Measurements from ENCODE around the gene PRORP.
"Not testable (repeated sequence)": the region's sequence is repeated elsewhere in the genome, so short reads cannot be mapped to it uniquely, and the experiment has no call there.

Gene PRORP

GRCh38 chr14:35121887-35122695, at the start of gene PRORP, which contains the start of gene PPP2R3C:
Gene PRORP, plus strand, starts transcription at chr14:35122552. Its CDS starts 694 bp downstream, at chr14:35123246.
Gene PPP2R3C, minus strand, starts transcription at chr14:35121990. Its CDS starts 31 bp downstream, at chr14:35121959.
- peak; percentile 90 for ATAC-seq

DNA sequence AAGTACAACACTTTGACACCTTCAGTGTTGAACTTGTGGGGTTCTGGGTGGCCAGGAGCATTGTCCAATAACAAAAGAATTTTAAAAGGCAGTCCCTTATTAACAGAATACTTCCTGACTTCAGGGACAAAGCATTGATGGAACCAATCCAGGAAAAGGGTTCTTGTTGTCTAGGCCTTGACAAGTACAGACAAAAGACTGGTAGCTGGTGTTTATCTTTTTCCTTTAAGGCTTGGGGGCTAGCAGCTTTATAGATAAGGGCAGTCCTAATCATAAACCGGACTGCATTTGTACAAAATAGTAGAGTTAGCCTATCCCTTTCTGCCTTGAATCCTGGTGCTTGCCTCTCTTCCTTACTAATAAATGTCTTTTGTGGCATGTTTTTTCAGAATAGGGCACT, 48.9 kb upstream of the PRORP start:
- ATAC-seq = no peak

DNA sequence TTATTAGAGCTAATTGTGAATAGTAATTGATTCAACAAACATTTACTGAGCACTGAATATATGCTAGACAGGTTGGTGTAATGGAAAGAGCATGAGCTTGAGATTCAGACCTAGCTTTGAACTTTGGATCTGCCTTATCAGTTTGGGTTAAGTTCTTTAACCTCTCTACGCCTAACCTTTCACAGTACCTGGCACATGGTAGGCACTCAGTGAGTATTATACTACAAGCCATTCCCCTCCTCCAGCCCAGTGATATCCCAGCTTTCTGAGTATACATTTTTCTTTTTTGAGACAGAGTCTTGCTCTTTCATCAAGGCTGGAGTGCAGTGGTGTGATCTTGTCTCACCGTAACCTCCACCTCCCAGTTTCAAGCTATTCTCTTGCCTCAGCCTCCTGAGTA, 44.3 kb upstream of the PRORP start:
- ATAC-seq = no peak

DNA sequence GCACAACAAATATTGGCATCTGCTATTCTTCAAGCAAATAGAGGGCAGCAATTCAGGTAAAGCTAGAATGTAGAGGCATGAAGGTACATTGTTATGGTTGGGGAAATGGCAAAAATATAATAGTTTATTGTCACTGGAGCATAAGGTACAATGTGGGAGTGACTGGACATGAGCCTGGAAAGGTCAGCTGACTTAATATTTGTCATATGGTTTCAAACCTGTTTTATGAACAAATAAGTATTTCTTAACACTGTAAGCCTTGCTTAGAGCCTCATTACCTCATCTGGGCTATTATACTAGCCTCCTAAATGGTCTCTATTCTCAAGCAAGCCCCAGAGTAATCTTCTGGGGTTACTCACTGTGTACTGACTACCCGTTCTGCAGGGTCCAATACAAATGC, 42.6 kb upstream of the PRORP start:
- ATAC-seq = no peak

- ATAC-seq = no peak
Observed at GRCh38 chr14:35083530-35084150, 38.7 kb upstream of the PRORP start.

DNA sequence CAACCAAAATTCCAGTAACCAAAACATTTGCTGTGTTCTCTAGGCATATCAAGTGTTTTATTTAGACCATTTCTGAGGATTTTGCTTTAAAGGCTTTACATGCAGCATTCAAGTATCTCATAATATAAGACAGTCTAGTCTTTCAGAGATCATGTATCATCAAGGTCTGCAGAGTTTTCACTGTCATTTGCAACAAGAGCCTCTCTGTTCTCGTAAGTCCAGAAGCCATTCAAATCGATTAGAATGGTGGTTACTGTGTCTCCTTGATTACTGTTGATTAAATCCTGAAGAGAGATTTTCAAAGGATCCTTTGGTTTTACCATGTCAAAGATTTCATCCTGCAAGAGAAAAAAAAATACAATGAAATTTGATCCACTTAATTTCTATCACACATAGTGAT, 36.9 kb upstream of the PRORP start:
- ATAC-seq = no peak

GRCh38 chr14:35088514-35088913, 33.8 kb upstream of the PRORP start:
- no peak for ATAC-seq

DNA sequence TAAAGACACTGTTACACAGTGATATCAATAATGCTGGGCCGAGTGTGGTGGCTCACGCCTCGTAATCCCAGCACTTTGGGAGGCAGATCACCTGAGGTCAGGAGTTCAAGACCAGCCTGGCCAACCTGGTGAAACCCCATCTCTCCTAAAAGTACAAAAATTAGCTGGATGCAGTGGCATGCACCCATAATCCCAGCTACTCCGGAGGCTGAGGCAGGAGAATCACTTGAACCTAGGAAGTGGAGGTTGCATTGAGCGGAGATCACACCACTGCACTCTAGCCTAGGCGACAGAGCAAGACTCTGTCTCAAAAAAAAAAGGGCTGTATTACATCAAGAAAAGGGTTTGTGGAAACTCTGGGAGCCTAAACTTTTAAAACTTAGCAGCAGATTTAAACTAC, 27.7 kb upstream of the PRORP start:
- not testable (repeated sequence) for ATAC-seq

DNA sequence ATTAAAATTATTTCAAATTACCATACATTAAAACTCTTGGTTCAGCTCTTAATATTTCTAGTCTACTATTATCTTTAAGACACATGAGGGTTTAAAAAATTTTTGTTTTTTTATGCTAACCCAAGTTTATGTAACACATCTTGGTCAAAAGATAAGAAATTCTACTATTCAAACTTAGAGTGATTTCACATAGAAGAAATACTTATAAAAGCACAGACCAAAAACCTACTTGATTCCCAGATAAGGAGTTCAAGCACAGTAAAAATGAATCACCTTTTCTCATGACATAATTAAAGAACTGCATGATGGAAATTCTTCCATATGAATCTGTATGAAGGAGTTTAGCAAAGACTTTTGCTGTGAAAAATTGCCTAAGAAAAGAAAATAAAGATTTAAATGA, 14.5 kb upstream of the PRORP start:
- ATAC-seq = no peak

- no peak for ATAC-seq
Observed at GRCh38 chr14:35112641-35113040, 9.7 kb upstream of the PRORP start.

GRCh38 chr14:35113308-35113950, 8.9 kb upstream of the PRORP start:
- no peak for ATAC-seq

- no peak for ATAC-seq
Observed at GRCh38 chr14:35114036-35114435, 8.3 kb upstream of the PRORP start.

DNA sequence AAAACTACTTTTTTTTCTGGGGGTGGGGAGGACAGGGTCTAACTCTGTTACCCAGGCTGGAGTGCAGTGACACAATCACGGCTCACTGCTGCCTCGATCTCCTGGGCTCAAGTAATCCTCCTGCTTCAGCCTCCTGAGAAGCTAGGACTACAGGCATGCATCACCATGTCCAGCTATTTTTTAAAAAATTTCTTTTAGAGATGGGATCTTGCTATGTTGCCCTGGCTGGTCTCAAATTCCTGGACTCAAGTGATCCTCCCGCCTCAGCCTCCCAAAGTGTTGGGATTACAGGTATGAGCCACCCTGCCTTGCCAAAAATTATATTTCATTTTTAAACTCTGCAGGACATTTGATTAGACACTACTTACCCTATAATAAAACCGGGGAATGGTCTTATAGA, 6.1 kb upstream of the PRORP start:
- ATAC-seq = no peak

GRCh38 chr14:35117112-35117511, 5.2 kb upstream of the PRORP start:
- ATAC-seq = no peak

DNA sequence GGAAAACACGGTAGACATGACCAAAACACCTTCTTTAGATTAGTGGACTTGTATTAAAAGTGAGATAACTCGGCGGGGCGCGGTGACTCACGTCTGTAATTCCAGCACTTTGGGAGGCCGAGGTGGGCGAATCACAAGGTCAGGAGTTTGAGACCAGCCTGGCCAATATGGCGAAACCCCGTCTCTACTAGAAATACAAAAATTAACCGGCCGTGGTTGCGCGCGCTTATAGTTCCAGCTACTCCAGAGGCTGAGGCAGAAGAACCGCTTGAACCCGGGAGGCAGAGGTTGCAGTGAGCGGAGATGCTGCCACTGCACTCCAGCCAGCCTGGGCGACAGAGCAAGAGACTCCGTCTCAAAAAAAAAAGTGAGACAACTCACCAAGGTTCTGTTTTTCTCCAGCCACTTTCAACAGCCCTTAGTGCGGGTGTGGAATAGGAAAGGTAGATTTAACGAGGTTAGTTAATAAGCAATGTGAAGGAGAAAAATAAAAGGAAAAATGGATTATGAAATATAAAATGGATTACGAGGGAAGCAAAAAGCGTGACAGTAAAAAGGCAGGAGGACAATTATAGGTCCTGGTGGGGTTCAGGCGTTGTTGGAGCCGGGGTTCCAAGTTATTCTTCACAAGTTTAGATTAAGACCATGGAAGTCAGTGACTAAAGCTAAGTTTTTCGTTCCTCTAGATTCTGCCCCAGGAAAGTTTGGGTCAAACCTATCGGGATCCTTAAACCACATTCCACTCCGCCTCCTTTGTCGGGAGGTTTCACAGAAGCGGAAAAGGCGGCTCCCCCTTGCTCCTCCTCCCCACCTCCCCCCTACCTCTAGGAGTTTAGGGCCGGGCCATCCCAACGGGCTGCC, 1.1 kb upstream of the PRORP start:
- ATAC-seq = no peak

DNA sequence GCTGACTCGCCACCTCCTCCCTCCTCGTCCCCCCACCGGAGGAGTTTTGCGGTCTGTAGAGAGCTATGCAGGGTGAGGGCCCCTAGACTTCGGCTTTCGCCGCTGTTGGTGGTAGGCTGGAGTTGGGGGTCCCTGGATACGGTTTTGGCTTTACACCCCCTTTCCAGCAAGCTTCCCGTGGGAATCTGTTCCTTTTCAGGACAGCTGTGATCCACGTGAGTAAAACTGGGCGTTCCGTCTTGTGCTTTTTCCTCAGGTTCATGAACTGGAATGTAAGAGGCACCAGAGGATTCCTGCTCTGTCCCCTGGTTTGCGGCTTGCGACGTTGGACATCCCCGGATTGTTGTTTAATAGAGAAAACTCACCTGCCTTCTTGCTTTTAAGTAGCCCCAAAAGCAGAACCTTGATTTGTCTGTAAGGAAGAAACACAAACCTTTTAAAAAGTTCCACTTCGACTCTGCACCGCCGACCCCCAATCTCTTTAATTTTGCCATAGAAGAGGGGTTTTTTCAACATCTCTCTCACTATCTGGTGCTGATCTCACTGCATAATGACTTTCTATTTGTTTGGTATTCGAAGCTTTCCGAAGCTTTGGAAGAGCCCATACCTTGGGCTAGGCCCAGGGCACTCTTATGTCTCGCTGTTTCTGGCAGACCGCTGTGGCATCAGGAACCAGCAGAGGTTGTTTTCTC, 490 bp downstream of the PRORP start:
- ATAC-seq = no peak

GRCh38 chr14:35123388-35123703, 994 bp downstream of the PRORP start:
- no peak for ATAC-seq

DNA sequence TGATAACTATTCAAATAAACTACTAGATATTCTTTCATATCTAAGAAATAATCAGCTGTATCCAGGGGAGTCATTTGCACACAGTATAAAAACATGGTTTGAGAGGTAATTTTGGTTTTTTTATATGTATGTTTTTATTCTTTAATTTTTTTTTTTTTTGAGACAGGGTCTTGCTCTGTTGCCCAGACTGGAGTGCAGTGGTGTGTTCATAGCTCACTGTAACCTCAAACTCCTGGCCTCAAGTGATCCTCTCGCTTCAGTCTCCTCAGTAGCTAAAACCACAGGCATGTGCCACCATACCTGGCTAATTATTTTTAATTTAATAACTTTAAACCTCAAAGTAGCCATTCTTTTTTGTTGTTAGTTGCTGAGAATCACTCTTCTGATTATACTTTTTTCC, 1.8 kb downstream of the PRORP start:
- ATAC-seq = no peak

GRCh38 chr14:35133542-35134328, 11.4 kb downstream of the PRORP start:
- no peak for ATAC-seq

DNA sequence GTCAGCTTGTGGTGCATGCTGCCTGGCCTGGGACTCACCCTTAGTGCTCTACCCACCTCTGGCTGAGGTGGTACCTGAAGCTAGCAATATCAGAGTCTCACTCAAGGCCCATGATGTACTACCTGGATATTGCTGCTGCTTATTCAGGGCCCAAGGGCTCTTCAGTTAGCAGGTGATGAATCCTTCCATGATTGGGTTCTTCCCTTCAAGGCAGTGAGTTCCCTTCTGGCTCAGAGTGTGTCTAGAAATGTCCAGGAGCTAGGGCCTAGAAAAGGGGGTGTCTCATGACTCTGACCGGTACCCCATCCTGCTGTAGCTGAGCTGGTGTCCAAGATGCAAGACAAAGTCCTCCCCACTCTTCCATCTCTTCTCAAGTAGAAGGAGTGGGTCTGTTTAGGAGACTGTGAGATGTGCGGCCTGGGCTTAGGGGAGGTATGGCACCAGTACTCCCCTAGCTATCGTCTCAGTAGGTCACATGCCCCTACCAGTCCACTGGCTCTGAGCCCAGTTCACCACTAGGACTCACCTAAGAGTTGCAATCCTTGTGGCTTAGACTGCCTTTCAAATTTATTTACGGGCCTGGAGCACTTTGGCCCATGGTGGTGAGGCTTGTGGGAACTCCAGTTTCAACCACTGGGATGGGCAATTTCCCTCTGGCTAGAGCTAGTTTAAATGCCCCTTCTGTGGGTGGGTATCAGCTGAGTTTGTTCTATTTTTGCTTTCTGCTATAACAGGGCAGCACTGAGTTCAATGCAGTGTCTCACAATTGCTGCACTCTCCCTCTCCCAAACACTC, 12.2 kb downstream of the PRORP start:
- ATAC-seq = no peak

- ATAC-seq = no peak
Observed at GRCh38 chr14:35138585-35138984, 16.2 kb downstream of the PRORP start.
